ENCODE results near the gene XG.
A peak's percentile ranks its signal among the peaks of the same experiment; 100 is the strongest.
"Not testable (repeated sequence)": the region's sequence is repeated elsewhere in the genome, so short reads cannot be mapped to it uniquely, and the experiment has no call there.

XG gene

DNA sequence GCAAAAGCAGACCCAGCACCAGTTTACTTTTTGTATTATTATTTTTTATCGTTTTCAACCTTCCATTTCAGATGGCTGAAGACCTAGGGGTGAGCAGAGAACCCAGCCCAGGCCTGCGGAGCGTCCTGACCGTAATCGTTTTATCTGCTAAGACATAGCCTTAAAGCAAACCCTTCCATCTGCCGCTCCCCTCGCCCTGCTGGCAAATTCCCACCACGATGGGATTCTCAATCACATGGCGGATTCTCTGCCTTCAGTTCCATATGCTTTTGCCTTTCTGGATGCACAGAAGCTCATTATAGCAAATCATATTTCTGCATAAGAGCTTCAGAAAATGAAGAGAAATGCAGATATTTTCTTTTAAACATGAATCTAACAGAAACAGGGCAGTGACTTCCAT is 18.6 kb upstream of the XG start:
- no peak for DNase-seq

DNA sequence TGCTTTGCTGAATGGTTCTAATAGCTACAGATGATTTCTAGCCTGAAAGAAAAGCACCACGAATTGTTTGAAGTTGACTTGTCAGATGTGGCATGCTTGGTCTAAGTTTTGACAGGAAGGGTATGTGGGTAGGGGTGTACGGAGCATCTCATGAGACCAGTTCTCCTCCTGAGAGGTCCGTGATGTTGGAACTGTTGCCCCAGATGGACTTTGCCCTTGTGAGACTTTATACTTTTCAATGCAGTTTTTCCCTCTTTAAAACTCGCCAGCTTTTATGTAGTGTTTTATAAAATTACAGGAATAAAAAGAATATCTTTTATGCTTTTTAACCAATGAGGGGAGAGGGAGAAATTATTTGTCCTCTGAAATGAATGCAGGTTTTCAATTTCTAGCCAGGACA is 16.6 kb upstream of the XG start:
- DNase-seq, result no peak

DNA sequence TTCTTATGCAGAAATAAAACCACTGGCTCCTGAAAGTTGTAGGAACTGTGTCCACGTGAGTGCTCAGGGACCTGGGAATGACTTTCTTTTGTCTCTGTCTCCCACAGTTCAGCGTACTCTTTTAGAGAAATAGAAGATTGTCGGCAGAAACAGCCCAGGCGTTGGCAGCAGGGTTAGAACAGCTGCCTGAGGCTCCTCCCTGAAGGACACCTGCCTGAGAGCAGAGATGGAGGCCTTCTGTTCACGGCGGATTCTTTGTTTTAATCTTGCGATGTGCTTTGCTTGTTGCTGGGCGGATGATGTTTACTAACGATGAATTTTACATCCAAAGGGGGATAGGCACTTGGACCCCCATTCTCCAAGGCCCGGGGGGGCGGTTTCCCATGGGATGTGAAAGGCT is 11.2 kb upstream of the XG start:
- DNase-seq, result no peak

DNA sequence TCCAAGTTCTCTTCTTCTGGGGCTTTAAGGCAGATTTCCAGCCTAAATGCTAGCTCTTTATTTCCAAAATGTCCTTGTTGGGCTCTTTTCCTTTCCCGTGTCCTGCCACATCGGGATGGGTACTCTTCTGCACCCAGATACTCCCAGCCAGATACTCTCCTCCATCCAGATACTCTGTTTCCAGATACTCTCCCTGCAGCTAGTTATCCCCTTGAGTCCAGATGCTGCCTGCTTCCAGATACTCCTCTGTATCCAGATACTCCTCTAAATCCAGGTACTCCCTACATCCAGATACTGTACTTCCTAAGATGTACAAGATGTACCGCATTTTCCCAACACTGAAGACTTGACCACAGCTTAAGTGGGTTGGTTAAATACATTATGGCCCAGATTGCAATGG is 10.5 kb upstream of the XG start:
- no peak for DNase-seq

DNA sequence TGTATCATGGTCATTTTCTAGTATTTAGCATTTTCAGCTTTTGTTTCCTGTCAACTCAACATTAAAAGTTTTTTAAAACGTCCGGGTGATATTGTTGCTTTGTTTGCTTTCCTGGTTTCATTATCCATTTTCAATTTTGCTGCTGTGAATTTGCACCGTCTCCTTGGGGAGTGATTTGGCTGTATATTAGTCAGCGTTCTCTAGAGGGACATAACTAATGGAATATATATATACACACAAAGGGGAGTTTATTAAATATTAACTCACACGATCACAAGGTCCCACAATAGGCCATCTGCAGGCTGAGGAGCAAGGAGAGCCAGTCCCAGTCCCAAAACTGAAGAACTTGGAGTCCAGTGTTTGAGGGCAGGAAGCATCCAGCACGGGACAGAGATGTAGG is 5.6 kb upstream of the XG start:
- DNase-seq, result not testable (repeated sequence)

DNA sequence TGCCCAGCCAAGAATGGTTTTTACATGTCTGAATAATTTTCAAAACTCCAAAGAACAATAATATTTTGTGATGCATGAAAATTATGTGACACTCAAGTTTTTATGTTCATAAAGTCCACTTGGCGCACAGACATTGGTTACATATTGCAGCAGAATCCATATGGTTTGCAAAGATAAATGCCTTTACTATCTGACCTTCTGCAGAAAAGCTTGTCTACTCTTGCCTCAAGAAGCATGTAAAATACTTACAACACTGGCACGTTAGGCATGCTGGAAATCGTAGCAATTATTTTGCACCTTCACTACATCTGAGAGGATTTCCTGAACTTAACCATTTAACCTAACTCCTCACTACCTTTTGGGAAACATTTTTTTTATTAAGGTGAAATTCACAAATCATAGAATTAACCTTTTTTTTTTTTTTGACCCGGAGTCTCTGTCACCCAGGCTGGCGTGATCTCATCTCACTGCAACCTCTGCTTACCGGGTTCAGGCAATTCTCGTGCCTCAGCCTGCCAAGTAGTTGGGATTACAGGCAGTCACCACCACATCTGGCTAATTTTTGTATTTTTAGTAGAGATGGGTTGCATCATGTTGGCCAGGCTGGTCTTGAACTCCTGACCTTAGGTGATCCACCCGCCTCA is 3.5 kb upstream of the XG start:
- peak; percentile 18 for DNase-seq

DNA sequence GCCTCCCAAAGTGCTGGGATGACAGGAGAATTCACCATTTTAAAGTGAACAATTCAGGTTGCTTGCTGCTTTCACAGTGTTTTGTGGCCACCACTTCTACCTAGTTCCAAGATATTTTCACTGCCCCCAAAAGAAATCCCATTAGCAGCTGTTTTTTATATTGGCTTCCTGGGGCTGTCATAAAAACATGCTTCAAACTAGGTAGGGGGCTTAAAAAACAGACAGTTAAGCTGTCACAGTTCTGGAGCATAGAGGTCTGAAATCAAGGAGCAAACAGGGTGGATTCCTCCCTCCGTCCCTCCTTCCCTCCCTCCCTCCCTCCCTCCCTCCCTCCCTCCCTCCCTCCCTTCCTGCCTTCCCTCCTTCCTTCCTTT is 3.0 kb upstream of the XG start:
- DNase-seq, result no peak

DNA sequence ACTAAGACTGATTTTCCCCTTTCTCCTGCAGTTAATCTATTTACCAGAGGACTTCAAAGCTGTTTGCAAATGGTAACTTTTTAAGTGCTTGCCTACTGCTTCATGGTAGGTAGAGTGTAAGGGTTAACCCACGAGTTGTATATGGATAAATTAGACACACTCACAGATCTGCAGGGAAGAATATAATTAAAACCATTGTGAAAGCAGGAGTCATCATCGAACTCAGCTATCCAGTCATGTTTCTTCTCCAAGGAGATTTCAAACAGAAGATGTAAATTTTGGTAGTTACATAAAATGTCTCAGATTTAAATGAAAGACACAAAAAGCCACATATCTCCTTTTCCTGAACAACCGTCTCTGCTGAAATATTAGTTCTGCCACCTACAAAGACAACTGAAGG is 549 bp upstream of the XG start:
- peak; percentile 56 for DNase-seq

DNA sequence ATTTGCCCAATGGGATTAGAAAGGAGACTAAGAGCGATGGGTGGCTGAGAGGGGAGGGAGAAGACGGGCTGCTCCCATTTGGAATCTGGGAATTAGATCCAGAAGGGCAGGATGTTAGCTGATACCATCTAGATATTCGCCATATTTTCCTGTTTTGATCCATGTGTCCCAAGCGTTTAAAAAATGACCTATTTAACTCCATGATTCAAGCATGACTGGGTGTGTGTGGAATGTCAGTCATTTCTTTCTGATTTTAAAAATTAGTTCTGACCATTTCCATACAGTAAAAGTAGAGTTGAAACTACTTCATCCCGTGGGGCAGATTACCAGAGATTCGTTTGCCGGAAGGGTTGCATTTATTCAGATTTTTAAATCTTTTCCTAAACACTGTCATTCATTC is 601 bp downstream of the XG start:
- DNase-seq, result peak; percentile 71

DNA sequence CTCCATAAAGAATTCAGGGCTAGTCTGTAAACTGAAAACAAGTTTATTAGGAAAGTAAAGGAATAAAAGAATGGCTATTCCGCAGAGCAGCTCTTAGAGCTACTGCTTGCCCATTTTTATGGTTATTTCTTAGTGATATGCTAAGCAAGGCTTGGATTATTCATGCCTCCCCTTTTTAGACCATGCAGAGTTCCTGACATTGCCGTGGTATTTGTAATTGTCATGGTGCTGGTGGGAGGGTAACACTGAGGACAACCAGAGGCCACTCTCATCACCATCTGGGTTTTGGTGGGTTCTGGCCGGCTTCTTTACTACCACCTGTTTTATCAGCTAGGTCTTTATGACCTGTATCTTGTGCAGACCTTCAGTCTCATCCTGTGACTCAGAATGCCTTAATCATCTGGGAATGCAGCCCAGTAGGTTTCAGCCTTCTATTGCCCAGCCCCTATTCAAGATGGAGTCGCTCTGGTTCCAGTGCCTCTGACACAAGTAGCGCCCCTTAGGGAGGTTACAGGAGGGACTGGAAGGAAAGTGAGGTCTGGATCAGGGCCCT is 3.4 kb downstream of the XG start:
- not testable (repeated sequence) for DNase-seq

DNA sequence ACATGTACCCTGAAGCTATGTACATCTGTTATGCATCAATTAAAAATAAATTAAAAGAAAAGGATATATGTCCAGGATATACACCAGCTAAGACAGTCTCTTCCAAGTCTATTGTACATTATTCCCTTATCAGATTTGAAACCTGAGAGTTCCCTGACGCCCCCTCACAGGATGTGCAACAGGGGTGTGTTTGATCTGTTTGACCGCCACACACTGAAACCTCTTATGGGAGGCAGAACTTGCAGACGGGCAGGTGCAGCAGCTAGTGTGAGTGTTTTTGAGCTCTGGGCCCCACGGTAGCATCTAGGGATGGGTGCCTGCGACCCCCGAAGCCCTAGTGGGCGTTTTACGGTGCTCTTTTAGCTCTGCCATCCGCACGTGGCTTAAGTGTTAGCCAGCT is 4.7 kb downstream of the XG start:
- DNase-seq, result no peak

DNA sequence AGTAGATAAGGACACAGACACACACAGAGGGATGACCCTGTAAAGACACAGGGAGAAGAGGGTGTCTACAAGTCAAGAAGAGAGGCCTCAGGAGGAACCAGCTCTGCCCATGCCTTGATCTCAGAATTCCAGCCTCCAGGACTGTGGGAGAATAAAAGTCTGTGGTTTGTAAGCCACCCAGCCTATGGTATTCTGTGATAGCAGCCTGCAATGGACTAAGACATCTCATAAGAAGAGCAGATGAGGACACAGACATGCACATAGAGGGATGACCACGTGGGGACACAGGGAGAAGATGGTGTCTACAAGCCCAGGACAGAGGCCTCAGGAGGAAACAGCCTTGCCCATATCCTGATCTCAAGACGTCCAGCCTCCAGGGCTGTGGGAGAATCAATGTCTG is 9.4 kb downstream of the XG start:
- DNase-seq, result no peak

DNA sequence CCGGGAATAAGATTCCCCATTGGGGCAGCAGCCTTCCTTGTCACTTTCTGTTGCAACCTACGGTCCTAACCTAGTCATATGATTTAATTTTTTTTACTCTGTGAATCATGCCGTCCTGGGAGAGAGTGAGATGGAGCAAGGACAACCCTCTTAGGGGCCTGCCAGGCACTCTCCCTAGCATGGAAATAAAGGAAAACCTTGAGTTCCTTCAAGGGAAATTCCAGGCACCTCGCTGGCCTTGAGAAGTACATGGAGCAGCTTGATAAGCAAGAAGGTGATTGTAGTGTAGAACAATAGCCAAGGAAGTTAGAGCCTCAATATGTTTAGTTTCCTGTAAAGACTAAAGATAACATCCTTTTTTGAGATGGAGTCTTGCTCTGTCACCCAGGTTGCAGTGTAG is 10.8 kb downstream of the XG start:
- DNase-seq, result not testable (repeated sequence)

DNA sequence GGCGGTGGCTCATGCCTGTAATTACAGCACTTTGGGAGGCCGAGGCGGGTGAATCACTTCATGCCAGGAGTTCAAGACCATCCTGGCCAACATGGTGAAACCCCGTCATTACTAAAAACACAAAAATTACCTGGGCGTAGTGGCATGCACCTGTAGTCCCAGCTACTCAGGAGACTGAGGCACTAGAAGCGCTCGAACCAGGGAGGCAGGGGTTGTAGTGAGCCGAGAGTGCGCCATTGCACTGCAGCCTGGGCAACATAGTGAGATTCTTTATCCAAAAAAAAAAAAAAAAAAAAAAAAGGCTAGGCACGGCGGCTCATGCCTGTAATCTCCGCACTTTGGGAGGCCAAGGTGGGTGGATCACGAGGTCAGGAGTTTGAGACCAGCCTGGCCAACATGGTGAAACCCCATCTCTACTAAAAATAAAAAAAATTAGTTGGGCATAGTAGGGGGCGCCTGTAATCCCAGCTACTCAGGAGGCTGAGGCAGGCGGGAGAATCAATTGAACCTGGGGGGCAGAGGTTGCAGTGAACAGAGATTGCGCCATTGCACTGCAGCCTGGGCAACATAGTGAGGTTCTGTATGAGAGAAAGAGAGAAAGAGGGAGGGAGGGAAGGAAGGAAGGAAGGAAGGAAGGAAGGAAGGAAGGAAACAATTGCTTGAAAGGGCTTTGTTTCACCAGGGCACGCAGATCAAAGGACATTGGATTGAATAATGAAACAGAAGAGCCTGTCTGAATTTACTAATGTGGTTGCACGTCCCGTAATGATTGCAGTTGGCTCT is 13.1 kb downstream of the XG start:
- not testable (repeated sequence) for DNase-seq

DNA sequence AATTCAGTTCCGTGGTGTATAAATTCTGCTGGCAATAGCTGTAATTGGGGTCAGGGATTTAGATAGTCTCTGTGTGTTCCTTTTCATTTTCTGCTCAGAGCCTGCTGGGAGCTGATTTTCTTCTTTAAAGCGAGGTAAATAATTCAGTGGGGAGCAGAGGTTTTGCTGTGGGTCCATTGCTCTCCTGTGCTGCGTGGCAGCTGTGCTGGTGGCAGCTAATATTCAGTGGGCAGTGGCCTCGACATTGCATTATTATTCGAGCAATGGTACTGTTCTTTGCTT is 13.7 kb downstream of the XG start:
- DNase-seq, result no peak

DNA sequence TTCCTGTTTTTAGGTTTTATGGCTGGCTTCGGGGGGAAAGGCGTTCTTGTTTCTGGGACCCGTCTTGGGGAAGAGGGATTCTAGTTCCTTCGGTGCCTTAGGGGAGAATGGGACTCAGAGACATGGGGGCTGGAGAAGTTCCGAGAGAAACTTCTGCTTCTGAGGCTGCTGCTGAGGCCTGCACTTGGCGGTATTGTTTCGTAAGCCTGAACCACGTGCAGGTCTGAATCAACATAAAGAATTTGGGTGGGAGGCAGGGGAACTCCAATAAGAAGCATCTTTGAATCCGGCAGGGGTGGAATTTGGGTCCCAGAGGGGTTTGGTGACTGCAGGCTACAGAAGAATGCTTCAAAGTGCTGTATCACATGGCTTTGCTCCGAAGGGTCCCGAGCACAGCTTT is 15.1 kb downstream of the XG start:
- peak; percentile 57 for DNase-seq

DNA sequence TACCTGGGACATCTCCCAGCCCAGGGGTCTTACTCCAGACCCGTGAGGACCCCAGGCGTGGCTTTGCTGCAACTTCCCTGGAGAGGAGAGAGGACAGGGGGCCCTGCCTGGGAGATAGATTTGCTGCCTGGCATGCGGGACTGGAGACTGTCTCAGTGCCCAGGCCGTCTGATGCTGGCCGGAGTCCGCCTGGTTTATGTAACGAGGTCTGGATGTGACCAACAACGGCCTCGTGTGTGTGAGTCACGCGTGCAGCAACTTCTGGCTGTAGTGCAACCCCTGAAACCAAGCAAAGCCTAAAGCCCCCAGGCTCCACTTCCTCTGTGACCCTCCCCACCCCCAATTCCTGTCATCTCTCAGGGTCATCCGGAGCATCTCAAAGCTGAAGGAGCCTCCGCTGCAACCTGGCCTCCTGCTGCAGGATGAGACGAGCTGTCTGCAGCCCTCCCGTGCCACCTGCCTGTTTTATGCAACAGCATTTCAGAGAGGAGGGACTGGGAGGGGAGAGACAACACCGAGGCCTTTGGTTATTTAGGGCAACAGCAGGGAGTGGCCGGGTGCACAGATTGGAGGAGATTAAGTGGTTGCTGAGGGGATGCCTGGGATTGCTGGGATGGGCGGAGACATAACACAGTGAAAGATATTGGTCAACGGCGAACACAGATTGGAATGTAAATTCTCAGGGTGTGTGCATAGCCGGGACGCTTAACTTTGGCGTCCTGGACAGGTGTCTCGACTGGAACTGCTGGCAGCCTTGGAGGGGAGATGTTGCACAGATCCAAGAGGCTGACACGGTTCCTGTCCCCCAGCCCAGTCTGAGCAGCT is 16.0 kb downstream of the XG start:
- peak; percentile 26 for DNase-seq

DNA sequence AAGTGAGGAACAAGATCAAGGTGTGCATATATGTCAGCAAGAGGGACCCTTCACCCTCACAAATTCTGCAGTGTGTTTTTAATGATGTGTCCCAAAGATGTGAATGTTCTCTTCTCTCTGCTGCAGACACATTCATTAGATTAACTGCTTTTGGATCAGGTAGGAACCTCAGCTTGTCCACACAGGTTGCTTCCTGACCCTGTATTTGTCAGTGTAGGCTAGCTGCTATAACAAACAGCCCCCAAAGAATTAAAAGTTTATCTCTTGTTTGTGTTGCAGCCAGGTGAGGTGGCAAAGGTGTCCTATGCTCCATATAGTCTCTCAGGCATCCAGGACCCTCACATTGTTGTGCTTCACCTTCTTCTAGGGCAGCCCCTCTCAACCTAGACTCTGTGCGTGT is 17.8 kb downstream of the XG start:
- DNase-seq, result no peak

DNA sequence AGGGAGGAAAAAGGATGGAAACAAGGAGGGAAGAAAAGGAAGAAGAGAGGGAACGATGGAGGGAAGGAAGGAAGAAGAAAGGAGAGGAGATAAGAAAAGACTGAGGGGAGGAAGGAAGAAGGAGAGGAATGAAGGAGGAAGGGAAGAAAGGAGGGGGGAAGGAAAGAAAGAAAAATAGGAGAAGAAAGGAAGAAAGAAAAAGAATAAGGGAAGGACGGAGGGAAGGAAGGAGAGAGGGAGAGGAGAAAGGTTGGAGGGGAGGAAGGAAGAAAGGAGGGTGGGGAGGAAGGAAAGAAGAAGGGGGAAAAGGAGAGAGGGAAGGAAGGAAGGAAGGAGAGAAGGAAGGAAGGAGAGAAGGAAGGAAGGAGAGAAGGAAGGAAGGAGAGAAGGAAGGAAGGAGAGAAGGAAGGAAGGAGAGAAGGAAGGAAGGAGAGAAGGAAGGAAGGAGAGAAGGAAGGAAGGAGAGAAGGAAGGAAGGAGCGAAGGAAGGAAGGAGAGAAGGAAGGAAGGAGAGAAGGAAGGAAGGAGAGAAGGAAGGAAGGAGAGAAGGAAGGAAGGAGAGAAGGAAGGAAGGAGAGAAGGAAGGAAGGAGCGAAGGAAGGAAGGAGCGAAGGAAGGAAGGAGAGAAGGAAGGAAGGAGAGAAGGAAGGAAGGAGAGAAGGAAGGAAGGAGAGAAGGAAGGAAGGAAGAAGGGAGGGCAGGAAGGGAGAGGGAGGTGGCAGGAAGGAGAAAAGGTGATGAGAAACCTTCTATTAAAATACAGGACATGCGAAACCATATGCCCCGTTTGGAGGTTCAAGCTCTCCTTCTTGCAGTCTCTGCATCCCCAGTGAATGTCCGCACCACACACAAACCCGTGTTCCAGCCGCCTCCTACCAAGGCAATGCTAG is 21.6 kb downstream of the XG start:
- not testable (repeated sequence) for DNase-seq

DNA sequence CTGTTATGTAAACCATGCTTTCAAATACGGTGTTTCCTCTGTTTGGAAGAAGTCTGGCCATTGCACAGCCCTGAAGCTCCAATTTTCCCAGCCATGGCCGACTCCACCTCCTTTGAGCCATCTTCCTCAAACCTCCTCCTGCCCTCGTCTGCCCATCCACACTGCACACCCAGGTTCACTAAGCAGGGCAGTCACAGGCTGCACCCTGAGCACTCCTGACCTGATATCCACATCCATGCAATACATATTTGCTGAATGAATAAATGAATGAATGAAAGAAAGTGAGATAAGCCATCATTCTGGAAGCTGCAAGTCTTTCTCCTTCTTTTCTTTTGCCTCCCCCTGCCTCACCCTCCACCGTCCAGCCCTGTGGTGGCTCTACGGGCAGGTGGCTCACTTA is 22.2 kb downstream of the XG start:
- no peak for DNase-seq

DNA sequence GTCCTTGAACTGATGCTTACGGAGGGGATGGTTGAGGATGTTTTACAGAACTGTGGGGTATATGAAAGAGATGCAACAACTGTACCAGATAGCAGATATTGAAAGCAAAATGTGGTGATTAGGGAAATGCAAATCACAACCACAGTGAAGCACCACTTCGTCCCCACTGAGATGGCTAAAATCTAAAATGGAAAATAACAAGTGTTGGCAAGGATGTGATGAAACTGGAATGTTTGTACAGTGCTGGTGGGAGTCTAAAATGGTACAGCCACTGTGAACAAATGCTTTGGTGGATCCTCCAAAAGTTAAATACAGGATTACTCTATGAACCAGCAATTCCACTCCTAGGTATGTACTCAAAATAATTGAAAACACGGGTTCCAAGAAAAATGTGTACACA is 22.9 kb downstream of the XG start:
- DNase-seq, result no peak

DNA sequence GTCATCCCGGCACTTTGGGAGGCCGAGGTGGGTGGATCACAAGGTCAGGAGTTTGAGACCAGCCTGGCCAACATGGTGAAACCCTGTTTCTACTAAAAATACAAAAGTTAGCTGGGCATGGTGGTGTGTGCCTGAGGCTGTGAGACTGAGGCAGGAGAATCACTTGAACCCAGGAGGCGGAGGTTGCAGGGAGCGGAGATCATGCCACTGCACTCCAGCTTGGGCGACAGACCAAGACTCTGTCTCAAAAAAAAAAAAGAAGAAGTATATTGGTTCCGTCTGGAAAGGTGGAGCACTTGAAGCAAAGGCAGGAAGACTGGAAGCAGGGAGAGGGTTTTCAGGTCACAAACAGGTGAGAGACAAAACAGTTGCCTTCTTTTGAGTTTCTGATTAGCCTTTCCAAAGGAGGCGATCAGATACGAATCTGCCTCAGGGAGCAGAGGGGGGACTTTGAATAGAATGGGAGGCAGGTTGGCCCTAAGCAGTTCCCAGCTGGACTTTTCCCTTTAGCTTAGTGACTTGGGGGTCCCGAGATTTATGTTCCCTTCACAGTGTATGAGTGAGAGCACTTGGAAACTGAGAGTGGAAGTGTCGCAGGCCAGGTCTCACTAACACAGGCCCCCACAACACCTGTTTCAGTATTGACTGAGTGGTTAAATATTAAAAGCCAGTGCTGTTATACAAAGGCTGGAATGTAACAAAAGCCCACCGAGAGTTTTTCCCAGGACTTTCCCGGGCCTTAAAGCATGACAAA is 28.8 kb downstream of the XG start:
- not testable (repeated sequence) for DNase-seq
